Kidney tubule cell (primary cell): Measurements from ENCODE around the gene DBR1.
A peak's percentile ranks its signal among the peaks of the same experiment; 100 is the strongest.

ENCODE experiments used
- DNase-seq: peaks from one replicate; pipeline ENCODE4 v3.0.0-alpha.2; 2018; ENCODE audit warnings: low spot score

The DBR1 gene

GRCh38 chr3:138174421-138175131 lies at the start of gene DBR1:
Gene DBR1 (minus strand): TSS chr3:138174921. CDS start chr3:138174795, 126 bp downstream.
- DNase-seq: peak; percentile 88

GRCh38 chr3:138222942-138223287 lies 48.2 kb upstream of the DBR1 start:
- no peak for DNase-seq

- DNase-seq: no peak
Observed at GRCh38 chr3:138222131-138222941, 47.6 kb upstream of the DBR1 start.

- no peak for DNase-seq
Observed at GRCh38 chr3:138220788-138221187, 46.1 kb upstream of the DBR1 start.

GRCh38 chr3:138220242-138220641 lies 45.5 kb upstream of the DBR1 start:
- no peak for DNase-seq

GRCh38 chr3:138219255-138219654 lies 44.5 kb upstream of the DBR1 start:
- no peak for DNase-seq

GRCh38 chr3:138213398-138214085 lies 38.8 kb upstream of the DBR1 start:
- no peak for DNase-seq

- DNase-seq: no peak
Observed at GRCh38 chr3:138210528-138210927, 35.8 kb upstream of the DBR1 start.

- DNase-seq: no peak
Observed at GRCh38 chr3:138206196-138206595, 31.5 kb upstream of the DBR1 start.

GRCh38 chr3:138205527-138205926 lies 30.8 kb upstream of the DBR1 start:
- DNase-seq: no peak

GRCh38 chr3:138203938-138204337 lies 29.2 kb upstream of the DBR1 start:
- no peak for DNase-seq

- DNase-seq: no peak
Observed at GRCh38 chr3:138202945-138203701, 28.4 kb upstream of the DBR1 start.

GRCh38 chr3:138200424-138200823 lies 25.7 kb upstream of the DBR1 start:
- DNase-seq: no peak

GRCh38 chr3:138199851-138200250 lies 25.1 kb upstream of the DBR1 start:
- no peak for DNase-seq

GRCh38 chr3:138197524-138197923 lies 22.8 kb upstream of the DBR1 start:
- DNase-seq: no peak

GRCh38 chr3:138197058-138197457 lies 22.3 kb upstream of the DBR1 start:
- peak; percentile 39 for DNase-seq

GRCh38 chr3:138196023-138196422 lies 21.3 kb upstream of the DBR1 start:
- DNase-seq: peak; percentile 29

- no peak for DNase-seq
Observed at GRCh38 chr3:138195481-138195880, 20.8 kb upstream of the DBR1 start.

- peak; percentile 60 for DNase-seq
Observed at GRCh38 chr3:138188013-138188730, 13.5 kb upstream of the DBR1 start.

- DNase-seq: no peak
Observed at GRCh38 chr3:138187296-138188012, 12.7 kb upstream of the DBR1 start, which contains the start of gene ARMC8. Gene ARMC8 (plus strand): TSS chr3:138187301. CDS start chr3:138187555, 254 bp downstream.
